ENCODE data around the gene ADIPOR1.
"Not testable (repeated sequence)": the region's sequence is repeated elsewhere in the genome, so short reads cannot be mapped to it uniquely, and the experiment has no call there.

ADIPOR1 gene, protein sequence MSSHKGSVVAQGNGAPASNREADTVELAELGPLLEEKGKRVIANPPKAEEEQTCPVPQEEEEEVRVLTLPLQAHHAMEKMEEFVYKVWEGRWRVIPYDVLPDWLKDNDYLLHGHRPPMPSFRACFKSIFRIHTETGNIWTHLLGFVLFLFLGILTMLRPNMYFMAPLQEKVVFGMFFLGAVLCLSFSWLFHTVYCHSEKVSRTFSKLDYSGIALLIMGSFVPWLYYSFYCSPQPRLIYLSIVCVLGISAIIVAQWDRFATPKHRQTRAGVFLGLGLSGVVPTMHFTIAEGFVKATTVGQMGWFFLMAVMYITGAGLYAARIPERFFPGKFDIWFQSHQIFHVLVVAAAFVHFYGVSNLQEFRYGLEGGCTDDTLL

DNA sequence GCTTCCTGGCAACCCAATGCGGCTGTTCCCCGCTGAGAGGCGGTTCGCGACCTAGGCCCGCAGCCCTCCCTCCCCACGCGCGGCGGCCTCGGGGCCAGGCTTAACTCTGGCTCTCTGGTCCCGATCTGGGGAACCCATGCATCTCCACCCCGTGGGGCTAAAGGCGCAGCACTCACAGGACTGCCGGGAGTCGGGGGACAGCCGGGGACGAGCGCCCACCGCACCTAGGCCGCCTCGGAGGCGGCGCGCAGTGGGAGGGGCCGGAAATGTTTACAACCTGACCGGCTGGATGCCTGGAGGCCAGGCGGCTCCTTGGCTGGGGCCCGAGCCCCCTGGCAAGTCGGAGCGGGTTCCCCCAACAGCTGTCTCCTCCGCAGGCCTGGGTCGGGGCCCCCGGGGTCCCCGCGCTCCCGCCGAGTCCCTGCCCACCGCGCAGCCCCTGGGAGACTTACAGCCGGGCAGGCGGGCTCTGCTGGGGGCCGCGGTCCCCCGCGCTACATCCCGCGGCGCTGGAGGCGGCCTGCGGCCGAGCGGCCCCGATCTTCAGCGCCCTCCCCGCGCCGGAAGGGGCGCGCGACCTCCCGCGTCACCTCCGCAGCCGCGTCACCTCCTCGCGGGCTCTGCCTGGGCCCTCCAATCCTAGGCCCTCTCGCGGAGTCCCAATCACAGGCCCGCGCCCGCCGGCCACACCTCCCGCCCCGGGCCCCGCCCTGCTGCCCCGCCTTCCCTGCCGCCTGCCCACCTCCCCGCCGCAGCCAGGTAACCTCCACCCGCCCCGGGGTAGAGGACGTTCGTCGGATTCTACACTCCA is at the start of gene ADIPOR1:
ADIPOR1 (minus strand) TSS at position 580 of the 811 bp plus-strand sequence. CDS start 7,242 bp downstream, outside the sequence.
- in situ Hi-C loops (cut with HindIII; ENCODE audit: low pct_unique_long_range_greater_than_20kb, low sequenced_read_pairs) = no loop called here
- DNase-seq (ENCODE audit: low read depth in 1 of 2, low spot score in 1 of 2) = peak; percentile 93 to 100
- no peak for TF ChIP-seq JUND (IDR thresholded peaks at IDR 0.05; ENCODE audit: low read depth)

DNA sequence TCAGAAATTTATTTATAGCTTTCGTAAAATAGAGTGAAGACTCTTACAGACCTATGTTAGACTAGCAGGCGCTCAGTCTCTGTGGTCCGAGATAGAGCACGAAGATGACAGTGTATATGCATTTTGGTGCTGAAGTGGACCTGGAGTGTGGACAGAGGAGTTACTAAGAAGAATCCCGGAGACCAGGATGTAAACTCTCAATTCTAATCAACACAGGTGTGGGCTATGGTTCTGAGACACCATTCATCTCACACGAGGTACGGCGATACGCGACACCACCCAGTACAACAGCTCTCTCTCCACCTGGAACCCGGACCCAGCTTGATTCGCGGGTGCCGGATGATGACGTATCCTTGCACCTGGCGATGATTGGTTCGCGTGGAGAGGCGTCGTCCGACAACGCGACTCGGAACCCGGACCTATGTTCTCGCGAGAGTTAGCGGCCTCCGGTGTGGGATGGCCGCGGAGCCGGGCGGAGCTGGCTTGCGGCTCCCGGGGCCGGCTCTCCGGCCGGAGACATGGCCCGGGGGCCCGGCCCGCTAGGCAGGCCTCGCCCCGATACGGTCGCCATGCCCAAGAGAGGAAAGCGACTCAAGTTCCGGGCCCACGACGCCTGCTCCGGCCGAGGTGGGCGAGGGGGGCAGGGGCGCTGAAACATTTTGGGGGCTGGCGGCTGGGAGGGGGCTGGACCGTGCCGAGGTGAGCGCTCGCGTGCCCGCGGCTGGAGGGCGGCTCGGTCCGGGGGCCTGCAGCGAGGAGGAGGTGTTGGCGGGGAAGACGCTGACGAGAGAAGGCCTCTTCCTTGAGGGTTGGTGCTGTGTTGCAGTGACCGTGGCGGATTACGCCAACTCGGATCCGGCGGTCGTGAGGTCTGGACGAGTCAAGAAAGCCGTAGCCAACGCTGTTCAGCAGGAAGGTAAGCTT is 49.1 kb upstream of the ADIPOR1 start, which contains the start of gene TMEM183A:
TMEM183A (plus strand) TSS at position 427 of the 924 bp plus-strand sequence; CDS start at position 519, 92 bp downstream.
- in situ Hi-C loops (cut with HindIII; ENCODE audit: low pct_unique_long_range_greater_than_20kb, low sequenced_read_pairs) = no loop called here
- no peak for TF ChIP-seq JUND (IDR thresholded peaks at IDR 0.05; ENCODE audit: low read depth)
- DNase-seq (ENCODE audit: low read depth in 1 of 2, low spot score in 1 of 2) = peak; percentile 78 to 99

GRCh38 chr1:203005395-203006142 is 47.5 kb upstream of the ADIPOR1 start:
- DNase-seq (ENCODE audit: low read depth in 1 of 2, low spot score in 1 of 2); in situ Hi-C loops (cut with HindIII; ENCODE audit: low pct_unique_long_range_greater_than_20kb, low sequenced_read_pairs): not testable (repeated sequence)

DNA sequence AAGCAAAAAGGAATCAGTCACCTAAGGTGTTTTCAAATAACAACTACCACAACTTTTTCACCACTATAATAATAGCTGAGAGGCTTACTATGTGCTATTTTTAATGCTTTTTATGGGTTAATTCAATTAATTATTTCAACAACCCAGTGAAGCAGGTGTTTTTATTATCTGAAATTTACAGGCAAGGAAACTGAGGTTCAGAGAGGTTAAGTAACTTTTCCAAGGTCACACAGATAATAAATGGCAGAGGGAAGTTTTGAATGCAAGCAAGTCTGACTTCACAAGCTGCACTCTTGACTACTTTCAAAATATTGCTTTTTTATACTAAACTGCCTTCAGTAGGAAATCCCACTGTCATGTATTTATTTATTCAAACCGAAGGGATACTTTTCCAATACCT is 44.8 kb upstream of the ADIPOR1 start:
- no peak for DNase-seq (ENCODE audit: low read depth in 1 of 2, low spot score in 1 of 2)
- in situ Hi-C loops (cut with HindIII; ENCODE audit: low pct_unique_long_range_greater_than_20kb, low sequenced_read_pairs) = no loop called here
- TF ChIP-seq JUND (IDR thresholded peaks at IDR 0.05; ENCODE audit: low read depth) = no peak

DNA sequence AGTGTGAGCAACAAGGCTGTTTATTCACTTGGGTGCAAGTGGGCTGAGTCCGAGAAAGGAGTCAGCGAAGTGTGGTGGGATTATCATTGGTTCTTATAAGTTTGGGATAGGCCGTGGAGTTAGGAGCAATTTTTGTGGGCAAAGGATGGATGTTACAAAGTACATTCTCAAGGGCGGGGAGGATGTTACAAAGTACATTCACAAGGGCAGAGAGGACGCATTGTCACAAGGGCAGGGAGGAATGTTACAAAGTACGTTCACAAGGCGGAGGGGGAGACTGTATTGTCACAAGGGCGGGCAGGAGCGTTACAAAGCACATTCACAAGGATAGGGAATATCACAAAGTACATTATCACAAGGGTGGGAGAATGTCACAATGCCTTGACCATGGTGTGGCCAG is 43.9 kb upstream of the ADIPOR1 start:
- no peak for DNase-seq (ENCODE audit: low read depth in 1 of 2, low spot score in 1 of 2)
- in situ Hi-C loops (cut with HindIII; ENCODE audit: low pct_unique_long_range_greater_than_20kb, low sequenced_read_pairs) = no loop called here
- no peak for TF ChIP-seq JUND (IDR thresholded peaks at IDR 0.05; ENCODE audit: low read depth)

DNA sequence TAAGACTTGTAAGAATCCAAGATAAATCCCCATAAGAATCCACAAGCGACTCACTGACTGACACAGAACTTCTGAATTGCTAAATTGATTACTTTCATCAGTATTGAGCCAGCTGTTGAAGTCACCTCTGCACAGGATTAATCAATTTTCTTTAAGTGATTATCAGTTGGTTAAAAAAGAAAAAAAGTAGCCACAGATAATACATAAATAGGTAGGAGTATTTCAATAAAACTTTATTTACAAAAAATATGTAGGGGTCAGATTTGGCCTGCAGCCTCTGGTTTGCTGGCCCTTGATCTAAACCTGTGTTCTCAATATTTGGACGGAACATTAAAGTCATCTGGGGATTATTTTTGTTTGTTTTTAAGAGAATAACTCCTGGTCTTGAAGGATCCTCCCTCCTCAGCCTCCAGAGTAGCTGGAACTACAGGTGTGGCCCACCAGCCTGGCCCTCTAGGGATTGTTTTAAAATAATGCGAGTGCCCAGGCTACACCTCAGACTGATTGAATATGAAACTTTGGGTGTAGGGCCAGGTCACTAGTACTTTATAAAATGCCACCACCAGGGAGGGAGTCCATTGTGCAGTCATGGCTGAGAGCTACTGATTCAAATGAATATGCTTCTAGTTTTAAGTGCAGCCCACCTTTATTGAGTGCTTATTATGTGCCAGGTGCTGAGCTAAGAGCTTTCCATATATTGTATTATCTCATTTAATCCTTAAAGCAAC is 42.3 kb upstream of the ADIPOR1 start:
- no peak for DNase-seq (ENCODE audit: low read depth in 1 of 2, low spot score in 1 of 2)
- in situ Hi-C loops (cut with HindIII; ENCODE audit: low pct_unique_long_range_greater_than_20kb, low sequenced_read_pairs) = no loop called here
- no peak for TF ChIP-seq JUND (IDR thresholded peaks at IDR 0.05; ENCODE audit: low read depth)

- peak in 1 of 2 experiments; percentile 74 for DNase-seq (ENCODE audit: low read depth in 1 of 2, low spot score in 1 of 2)
- in situ Hi-C loops (cut with HindIII; ENCODE audit: low pct_unique_long_range_greater_than_20kb, low sequenced_read_pairs) = no loop called here
- no peak for TF ChIP-seq JUND (IDR thresholded peaks at IDR 0.05; ENCODE audit: low read depth)
These were observed 41.0 kb upstream of the ADIPOR1 start for GRCh38 chr1:202998836-202999750.

GRCh38 chr1:202994756-202995155 is 36.6 kb upstream of the ADIPOR1 start:
- no peak for DNase-seq (ENCODE audit: low read depth in 1 of 2, low spot score in 1 of 2)
- in situ Hi-C loops (cut with HindIII; ENCODE audit: low pct_unique_long_range_greater_than_20kb, low sequenced_read_pairs) = no loop called here

DNA sequence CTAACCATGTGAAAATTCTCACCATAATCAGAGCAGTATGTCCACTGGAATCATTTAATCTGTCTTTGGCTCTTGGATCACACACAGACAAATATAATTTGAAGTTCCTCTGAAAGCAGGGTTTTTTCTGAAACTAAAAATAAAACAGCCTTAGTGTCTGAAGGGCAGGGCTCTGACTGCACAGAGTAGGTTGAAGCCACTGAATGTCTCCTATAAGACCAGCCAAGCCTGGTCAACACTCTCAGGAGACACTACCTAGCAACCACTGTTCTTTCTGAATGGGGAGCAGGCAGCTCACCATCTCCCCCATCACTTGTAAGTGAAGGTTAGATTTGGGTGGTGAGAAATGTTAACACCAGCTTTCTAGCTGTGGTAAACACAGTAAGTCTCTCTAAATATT is 33.0 kb upstream of the ADIPOR1 start:
- DNase-seq (ENCODE audit: low read depth in 1 of 2, low spot score in 1 of 2) = no peak
- TF ChIP-seq JUND (IDR thresholded peaks at IDR 0.05; ENCODE audit: low read depth) = no peak
- in situ Hi-C loops (cut with HindIII; ENCODE audit: low pct_unique_long_range_greater_than_20kb, low sequenced_read_pairs) = no loop called here

More at GRCh38 chr1:202994756-202995155, 36.6 kb upstream of the ADIPOR1 start:
- no peak for TF ChIP-seq JUND (IDR thresholded peaks at IDR 0.05; ENCODE audit: low read depth)

DNA sequence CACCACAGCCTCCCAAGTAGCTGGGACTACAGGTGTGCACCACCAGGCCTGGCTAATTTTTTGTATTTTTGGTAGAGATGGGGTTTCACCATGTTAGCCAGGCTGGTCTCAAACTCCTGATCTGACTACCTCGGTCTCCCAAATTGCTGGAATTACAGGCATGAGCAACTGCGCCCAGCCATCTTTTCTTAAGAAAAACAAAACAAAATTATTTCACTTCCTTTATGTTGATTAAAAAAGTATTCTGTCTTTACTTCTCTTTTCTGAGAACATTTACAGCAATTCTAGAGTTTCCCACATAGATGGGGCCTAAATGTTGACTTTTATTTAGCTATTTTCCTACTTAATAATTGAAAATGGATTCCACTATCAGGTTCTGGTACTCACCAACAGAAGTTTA is 31.8 kb upstream of the ADIPOR1 start:
- no peak for DNase-seq (ENCODE audit: low read depth in 1 of 2, low spot score in 1 of 2)
- in situ Hi-C loops (cut with HindIII; ENCODE audit: low pct_unique_long_range_greater_than_20kb, low sequenced_read_pairs) = no loop called here
- TF ChIP-seq JUND (IDR thresholded peaks at IDR 0.05; ENCODE audit: low read depth) = no peak
